D341Med (cell line): ENCODE results near the gene CCNO.

ENCODE experiments used
- DNase-seq: peaks from one replicate; pipeline ENCODE4 v3.0.0; 2012; ENCODE audit warnings: low spot score

Gene CCNO, protein sequence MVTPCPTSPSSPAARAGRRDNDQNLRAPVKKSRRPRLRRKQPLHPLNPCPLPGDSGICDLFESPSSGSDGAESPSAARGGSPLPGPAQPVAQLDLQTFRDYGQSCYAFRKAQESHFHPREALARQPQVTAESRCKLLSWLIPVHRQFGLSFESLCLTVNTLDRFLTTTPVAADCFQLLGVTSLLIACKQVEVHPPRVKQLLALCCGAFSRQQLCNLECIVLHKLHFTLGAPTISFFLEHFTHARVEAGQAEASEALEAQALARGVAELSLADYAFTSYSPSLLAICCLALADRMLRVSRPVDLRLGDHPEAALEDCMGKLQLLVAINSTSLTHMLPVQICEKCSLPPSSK

DNA sequence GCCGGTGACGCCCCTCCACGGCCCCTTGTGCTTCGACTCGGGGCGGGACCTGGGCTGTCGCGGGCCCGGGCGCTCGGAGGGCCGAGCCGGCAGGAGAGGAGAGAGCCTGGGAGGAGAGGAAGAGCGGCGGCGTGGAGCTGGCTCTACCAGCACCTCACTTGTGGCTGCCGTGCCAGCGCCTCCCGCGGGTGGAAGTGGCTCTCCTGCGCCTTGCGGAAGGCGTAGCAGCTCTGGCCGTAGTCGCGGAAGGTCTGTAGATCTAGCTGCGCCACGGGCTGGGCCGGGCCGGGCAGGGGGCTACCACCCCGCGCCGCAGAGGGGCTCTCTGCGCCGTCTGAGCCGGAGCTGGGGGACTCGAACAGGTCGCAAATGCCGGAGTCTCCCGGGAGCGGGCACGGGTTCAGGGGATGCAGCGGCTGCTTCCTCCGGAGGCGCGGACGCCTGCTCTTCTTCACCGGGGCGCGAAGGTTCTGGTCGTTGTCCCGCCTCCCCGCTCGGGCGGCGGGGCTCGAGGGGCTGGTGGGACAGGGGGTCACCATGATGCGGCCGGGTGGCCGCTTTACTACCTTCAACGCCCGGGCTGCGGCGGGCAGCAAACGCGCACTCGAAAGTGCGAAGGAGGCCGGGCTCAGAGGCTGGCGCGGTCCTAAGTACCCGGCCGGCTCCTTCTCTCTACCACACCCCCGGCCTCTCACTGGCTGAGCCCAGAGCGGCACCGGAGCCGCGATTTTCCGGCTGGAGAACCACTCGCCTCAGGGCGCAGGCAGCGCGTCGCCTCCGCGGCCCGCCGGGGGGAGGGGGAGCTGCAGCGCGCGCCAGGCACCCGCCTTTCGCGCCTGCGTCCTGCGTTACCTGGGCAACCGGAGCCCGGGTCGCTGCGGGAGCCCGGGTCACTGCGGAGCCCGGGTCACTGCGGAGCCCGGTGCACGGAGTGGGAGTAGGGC, at the start of gene CCNO:
CCNO (minus strand) TSS at position 624 of the 944 bp plus-strand sequence; CDS start at position 539, 85 bp downstream.
- peak; percentile 88 for DNase-seq

DNA sequence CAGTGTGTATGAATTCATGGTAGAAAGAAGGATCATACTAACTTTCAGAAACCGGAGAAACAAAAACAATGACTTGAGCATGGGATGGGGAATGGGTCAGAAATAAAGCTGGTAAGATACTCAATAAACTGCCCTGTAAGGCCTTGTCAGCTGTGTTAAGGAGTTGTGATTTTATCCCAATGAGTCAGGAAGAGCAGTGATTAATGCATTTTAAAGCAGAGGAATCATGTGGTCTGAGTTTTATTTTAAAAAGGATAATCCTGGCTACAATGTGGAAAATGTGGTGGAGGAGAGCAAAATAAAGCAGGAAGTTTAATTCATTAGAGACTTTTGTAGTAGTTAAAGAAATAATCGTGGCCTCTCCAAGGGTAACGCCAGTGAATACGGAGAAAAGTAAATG, 45.4 kb upstream of the CCNO start:
- no peak for DNase-seq

DNA sequence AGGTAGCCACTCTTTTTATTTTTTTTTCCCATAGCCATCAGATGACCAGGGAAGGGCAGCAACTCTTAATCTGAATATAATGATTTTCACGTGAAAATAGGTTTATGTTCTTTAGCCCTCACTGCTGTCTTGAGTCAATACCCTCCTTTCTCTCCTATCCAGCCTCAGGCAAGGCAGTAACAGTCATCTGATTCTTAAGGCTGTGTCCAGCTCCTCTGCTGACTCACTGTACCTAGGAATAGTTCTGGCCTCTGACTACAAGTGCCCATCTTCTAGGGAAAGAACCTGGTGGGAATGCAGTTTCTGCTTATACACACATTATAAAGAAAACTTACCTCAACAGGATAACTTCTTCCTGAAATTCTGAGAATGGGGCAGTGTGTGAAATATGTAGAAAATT, 43.4 kb upstream of the CCNO start:
- no peak for DNase-seq

DNA sequence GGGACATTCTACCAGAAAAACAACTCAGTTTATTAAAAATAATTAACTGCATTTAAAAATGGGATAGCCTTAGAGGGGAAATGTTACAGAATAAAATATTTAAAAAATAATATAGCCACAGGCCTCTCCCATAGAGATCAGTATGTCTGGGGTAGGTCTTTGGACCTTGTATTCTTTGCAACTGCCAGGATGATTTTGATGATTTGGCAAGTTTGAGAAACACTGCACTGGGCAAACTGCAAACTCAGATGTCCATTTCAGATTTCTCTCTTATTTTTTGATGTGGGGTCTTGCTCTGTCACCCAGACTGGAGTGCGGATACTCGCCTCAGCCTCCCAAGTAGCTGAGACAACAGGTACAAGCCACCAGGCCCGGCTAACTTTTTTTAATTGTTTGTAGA, 24.9 kb upstream of the CCNO start:
- DNase-seq, result no peak

DNA sequence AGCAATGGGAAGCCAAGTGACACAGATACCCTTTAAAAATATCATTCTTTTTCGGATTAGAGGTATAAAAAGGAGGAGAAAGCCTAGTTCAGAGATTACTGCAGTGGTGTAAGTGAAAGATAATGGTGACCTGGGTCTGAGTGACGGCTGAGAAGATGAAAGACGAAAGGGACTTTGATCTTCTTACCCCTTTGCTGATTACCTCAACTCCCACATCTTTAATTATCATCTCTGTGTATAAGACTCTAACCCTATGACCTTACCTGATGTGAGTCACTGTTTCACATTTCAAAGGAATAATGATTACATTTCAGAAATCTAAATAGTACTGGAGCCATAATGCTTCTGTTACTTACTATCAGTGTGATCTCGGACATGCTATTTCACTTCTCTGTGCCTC, 21.4 kb upstream of the CCNO start:
- DNase-seq, result no peak

DNA sequence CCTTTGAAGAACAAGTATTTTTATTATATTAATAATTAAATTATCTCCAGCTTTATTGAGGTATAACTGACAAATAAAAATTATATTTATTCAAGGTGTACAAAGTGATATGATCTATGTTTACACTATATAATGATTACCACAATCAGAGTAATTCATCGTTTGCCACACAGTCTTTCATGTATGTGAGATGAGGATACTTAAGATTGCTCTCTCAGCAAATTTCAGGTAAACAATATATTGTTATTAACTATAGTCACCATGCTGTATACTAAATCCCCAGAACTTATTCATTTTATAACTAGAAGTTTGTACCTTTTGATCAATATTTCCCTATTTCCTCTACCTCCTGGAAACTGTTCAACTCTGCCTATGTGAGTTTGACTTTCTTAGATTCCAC, 16.7 kb upstream of the CCNO start:
- no peak for DNase-seq

DNA sequence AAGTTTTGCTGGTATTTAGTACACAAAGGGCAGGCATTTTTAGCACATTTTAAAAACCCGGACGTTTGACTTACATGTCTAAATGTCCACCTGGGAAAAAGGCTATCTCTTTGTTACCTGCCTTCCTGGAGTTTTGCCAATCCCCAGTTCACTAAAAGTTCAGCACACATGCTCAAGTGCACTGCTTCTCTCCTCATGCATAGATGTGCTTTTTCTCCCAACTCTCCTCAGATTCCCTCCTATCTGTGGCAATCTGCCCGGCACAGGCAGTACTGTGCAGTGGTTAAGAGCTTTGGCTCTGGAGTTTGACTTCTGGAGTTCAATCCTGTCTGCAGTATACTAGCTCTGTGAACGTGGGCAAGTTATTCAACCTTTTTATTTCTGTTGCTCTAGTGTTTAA, 8.3 kb upstream of the CCNO start:
- DNase-seq, result no peak

DNA sequence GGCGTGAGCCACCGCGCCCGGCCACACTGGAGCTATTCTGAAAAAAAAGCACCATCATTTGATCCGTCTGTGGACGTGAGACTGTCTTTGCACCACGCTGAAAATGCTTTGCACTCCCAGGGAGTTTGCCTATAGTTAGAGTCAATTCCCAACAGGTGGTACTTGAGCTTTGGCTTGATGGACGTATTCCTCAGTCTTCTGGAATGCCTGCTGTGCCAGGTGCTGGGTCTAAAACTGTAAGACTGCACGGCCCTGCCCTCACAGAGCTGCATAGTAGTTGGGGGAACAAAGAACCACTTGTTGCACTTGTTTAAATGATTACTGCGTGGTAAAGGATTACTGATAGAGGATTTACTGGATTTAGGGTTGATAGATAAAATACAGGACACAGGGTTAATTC, 3.4 kb upstream of the CCNO start:
- DNase-seq, result no peak

DNA sequence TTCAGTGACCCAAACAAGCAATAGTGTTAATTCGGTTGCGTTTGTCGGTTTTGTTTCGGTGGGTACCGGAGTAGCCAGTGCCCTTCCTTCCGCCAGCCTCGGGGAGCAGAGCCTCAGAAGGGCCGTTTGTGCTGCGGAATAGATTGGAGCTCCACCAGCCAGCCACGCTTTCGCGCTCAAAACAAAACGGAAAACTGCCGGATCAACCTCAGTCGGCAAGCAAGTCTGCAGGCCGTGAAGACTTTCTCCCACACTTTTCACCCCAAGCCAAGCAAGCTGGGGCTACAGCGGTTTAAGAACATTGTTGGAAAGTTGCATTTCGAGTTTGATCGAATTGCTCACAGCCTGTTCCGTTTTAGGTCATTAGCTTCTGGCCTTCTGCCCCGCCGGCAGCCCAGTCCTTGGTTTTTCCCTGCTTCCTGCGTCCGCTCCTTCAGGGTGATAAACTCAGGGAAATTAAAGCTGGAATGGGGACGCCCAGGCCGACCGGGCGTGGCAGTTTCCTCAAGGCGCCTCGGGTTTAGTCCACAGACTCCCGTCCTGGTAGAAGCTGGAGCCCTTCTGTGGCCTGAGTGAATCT, 803 bp upstream of the CCNO start:
- DNase-seq, result no peak

DNA sequence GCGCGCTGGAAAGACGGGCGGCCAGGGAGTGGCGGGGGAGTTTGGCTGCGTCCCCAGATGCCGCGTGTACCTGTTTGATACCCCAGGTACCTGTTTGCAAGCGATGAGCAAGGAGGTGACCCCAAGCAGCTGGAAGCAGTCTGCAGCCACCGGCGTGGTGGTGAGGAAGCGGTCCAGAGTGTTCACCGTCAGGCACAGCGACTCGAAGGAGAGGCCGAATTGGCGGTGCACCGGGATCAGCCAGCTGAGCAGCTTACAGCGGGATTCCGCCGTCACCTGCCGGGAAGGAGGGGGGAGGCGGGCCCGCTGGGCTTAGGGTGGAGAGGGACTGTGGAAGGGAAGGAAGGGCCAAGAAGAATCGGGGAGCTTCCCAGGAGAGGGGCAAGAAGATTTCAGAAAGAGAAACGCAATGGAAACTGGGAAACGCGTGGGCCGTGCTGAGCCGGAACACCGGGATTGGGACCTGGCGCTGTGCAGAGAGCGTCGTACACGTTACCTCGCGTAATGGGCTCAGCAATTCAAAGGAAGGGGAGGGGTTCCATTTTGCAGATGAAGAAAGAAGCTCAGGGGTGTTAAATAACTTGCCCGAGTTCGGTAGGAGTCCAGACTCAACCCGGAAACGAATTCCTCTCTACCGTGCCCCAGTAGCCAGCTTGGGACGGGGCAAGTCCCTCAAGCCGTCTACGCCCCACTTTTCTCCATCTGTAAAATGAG, 980 bp downstream of the CCNO start:
- DNase-seq, result peak; percentile 58

DNA sequence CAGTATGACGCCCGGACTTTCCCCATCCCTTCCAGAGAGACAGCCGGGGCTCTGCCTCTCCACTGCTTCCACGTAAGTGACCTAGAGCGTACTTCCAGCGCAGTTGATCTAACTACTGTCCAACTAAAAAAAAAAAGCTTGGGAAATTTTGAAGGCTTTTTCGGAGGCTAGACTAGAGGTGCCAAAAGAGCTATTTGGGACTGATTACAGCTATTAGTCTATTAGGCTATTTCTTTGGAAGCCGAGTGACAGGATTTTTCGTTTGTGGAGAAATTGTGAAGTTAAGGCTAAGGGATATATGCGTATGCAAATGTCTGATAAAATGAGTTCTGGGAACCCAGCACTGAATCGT, 1.5 kb downstream of the CCNO start:
- DNase-seq, result no peak

DNA sequence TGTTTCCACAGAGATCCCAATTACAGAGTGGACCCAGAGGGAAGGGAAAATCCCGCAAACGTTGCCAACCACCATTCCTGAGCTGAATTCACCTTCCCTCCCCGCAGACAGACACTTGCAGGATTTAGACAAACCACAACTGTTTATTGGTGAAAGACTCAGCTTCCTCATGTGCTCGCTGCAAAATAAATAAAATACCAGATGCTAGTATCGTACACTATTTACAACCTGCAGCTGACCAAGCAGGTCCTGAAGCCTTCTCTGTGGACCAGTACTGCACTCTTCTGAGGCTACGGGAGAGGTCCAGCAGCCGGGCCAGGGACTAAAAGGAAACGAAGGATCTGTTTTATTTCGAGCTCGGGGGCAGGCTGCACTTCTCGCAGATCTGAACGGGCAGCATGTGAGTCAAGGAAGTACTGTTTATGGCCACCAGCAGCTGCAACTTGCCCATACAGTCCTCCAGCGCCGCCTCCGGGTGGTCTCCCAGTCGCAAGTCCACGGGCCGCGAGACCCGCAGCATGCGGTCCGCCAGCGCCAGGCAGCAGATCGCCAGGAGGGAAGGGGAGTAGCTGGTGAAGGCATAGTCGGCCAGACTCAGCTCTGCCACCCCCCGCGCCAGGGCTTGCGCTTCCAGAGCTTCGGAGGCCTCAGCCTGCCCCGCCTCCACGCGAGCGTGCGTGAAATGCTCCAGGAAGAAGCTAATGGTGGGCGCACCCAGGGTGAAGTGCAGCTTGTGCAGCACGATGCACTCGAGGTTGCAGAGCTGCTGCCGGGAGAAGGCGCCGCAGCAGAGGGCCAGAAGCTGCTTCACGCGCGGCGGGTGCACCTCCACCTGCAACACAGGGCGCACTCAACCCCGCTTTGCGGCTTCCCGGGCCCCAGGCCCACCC, 2.1 kb downstream of the CCNO start:
- no peak for DNase-seq

DNA sequence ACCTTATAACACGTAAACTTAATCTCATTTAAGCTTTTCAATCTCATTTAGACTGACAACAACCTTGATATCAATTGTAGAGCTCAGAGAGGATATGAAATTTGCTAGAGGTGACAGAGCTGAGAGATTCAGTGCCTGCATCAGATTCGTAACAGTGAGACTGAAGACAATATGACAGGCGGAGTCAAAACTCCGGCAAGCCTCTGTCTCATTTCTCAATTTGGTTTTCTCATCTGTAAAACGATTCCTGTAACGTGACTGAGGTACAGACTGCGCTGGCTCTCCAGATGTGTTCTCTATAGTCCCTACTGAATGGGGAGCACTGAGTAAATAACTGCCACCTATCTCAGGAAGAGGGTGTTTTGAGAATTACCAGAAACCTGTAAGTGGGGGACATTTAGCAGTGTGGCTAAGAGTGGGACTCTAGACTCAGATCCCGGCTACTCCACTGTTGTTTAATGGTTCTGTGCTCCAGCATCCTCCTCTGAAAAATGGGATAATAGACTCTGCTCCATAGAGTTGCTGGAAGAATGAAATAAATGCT, 3.2 kb downstream of the CCNO start:
- DNase-seq, result no peak

DNA sequence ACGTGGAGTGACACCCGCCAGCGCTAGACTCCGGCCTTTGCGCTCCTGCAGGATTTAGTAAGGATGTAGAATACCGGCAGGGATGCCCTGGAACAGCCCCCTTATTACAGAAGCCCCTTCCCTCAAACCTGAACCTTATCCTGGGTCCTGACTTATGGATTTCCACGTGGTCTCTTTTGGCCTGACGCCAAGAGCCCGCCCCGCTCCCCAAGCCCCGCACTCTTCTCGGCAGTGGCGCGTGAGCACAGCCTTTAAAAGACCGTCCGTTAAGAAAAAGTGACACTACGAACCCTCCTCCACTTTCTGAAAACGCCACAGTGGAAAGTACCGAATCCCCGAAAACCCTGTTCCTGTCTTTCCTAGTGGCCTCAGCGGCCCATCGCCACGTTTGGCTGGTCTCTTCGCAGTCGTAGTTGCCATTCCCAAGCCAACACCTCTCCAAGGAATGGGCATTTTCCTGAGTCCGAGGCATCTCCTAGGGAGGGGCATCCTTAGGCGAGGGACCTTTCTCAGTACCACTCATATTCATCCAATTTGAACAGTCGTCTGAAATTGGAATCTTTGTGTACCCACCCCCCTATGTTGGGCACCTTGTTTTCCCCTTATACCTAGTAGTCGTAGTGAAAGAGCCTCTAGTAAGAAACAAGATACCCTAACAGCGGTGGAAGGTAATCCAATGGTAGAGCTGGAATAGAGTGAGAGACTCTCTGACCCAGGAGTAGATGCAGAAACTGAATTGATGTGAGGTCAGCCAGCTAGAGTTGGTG, 5.6 kb downstream of the CCNO start:
- no peak for DNase-seq

DNA sequence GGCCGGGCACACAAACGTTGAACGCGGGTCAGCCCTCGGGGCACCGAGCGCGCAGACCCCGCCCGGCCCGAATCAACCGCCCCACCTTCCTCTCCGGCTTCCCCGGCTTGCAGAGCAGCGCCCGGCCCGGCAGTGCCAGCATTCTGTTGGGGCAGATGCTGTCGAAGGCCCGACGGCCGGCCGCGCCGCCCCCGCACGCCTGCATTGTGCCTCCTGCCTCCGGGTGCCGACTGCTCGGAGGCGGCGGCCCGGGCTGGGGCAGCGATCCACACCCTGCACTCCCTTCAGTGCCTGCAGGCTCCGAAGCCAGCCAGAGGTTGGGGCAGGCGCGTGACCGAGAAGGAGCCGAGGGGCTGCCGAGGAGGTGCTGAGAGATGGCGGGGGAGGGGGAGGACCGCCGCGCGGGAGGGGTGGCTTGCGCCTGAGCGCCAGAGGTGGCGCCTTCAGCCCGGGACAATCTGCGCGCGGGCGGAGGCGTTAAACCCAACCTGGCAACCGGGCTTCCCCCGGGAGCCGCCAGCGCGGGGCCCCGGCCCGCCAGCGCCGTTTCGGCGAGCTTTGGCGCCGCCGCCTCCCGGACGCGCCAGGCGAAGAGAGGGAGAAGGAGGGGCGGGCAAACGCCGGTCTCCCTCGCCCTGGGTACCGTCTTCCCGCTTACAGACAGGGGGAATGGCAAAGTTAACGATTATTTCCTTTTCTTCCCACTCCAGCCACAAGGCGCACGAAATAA, 6.3 kb downstream of the CCNO start, which contains the start of gene MCIDAS:
MCIDAS (minus strand) TSS at position 382 of the 730 bp plus-strand sequence; CDS start at position 205, 177 bp downstream.
- peak; percentile 91 for DNase-seq

DNA sequence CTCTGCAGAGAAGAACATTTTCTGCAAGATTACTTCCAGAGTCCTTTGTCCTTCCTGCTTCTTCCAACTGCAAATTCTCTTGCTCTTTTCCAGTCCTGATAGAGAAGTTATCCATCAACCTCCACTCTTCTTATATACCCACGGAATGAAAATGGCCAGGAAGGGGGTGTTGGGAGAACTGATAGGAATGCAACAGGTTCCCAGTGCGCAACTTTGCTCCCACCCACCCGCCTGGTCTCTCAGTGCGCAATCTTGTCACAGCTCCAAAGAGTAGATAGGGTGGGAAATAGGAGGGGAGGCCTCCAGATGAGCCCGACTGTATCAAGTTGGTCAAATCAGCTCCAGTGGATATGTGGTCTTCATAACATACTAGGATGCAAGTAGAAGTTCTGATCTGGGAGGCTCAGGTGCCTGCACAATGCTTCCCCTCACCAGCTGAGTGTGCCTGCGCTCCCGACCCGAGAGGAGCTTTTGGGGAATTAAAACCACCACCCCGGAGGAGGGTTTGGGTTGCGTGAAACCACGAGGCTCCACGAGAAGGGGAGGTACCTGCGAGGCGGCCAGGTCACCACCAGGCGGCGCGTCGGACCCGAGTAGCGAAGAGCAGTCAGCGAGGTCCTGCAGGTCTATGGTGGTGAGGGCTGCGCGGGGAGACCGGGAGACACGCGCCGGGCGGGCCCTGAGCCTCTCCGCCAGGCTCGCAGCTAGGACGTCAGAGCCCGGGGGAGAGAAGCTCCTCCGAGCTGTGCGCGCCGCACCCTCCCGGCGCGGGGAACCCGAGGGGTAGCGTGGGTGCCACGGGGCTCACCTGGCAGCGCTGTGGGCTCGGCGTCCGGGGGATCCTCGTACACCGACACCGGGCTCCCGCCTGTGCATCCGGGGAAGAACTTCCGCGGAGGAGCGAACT, 7.1 kb downstream of the CCNO start:
- DNase-seq, result peak; percentile 92

DNA sequence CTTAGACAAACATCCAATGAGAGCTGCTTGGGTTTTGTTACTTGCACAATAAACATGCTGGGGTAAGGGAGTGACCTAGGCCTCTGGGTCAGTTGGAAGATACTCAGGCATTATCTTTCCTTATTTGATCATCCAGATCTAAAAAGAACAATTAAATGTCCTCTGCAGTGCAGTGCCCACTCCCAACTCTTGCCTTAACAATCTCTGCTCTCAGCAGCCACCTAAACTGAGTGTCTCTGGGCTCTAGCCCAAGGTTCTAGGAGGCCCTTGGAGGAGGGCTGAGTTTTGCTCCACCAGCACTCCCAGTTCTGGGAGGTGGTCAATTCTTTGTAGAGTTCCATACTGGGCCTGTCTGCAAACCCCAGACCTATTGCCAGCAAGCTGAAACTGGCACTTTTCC, 8.1 kb downstream of the CCNO start:
- DNase-seq, result no peak

DNA sequence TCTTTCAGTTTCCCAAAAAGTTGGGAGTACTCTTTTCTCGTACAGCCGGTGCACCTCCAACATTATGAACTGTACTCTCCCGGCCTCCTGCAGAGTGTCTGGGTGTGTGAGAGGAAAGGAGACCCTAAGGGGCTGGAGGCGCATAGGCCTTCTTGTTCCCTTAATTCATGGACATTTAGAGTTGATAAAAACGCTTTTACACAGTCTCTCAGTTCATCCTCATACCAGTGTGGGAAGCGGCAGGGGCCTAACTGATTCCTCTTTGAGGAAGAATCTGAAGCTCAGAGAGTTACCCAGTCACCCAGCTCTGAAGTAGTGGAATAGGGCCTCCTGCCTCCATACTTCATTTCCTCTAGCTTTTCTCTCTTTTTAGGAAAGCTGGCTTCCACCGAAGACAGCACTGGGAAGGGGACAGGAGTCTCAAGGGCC, 9.6 kb downstream of the CCNO start:
- no peak for DNase-seq
